Stimulated activated CD8-positive, alpha-beta memory T cell treated with anti-CD3 and anti-CD28 coated beads, Interleukin-7, amount 100 ng/mL, for 24 hours (primary cell): ENCODE measurements around the gene BCOR.

Experiments
- DNase-seq: peaks from one replicate; pipeline ENCODE4 v3.0.0-alpha.2; 2020; ENCODE audit warnings: low read depth

The BCOR gene

GRCh38 chrX:40003428-40004245, 94.1 kb downstream of the BCOR start:
- DNase-seq = no peak

DNA sequence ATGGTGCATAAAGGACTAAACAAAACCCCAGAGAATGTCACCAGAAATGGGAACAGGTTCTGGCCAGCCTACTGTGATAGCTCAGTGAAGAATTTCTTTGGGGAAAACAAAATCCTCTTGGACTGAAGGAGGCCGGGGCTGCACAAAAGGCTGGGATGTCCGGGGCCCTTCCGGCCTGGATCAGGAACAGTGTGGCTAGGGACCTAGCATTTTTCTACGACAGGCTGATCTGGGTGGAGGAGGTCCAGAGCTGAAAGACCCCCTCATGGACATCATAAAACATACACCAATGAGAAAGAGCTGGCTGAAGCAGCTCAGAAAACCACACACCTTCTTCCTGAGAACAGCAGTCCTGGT, 94.7 kb downstream of the BCOR start:
- DNase-seq = no peak
